CD4-positive, CD25-positive, alpha-beta regulatory T cell (primary cell): ENCODE results near the gene PRICKLE4. TPM values are rescaled to one million over a fixed set of nuclear protein-coding genes. Genes with fewer than 3 reads are reported as not detected.

Experiments used
- ATAC-seq, 2 donors: fragments of 150-1000 bp; cut with Tn5 transposase; one replicate each; pipeline ENCODE4 v1.10.0; 2021; ENCODE audit warnings: low read depth in 2 of 2, moderate number of reproducible peaks in 2 of 2, moderate library complexity in 1 of 2
- DNase-seq, 3 donors: peaks; one replicate each; pipeline versions ENCODE4 v3.0.0 to v3.0.0-alpha.2; 2012 to 2022; ENCODE audit warnings: mixed read lengths in 1 of 3
- H3K27ac ChIP-seq: one replicate; pipeline ENCODE4 v1.7.0; 2013; ENCODE audit warnings: mild to moderate bottlenecking, low read length; ENCODE audit not compliant: insufficient read depth, poor library complexity, severe bottlenecking
- H3K27me3 ChIP-seq: one replicate; pipeline ENCODE4 v1.7.0; 2013; ENCODE audit warnings: low read length; ENCODE audit not compliant: control insufficient read depth, insufficient read depth
- H3K36me3 ChIP-seq: one replicate; pipeline ENCODE4 v1.7.0; 2013; ENCODE audit warnings: mild to moderate bottlenecking, low read length, moderate library complexity; ENCODE audit not compliant: control insufficient read depth, insufficient read depth
- H3K4me1 ChIP-seq: 2 replicates; pipeline ENCODE4 v1.7.0; 2013; ENCODE audit warnings: mild to moderate bottlenecking, low read length; ENCODE audit not compliant: insufficient read depth, control insufficient read depth, poor library complexity, severe bottlenecking
- H3K4me3 ChIP-seq: one replicate; pipeline ENCODE4 v1.7.0; 2013; ENCODE audit warnings: low read depth, mild to moderate bottlenecking, low read length, moderate library complexity
- H3K9me3 ChIP-seq, 2 experiments: 1 replicate in 1 of 2; 2 replicates in 1 of 2; pipeline ENCODE4 v1.7.0; 2013; ENCODE audit warnings: low read length in 2 of 2, mild to moderate bottlenecking in 1 of 2, moderate library complexity in 1 of 2; ENCODE audit not compliant: control insufficient read depth in 2 of 2
- H3K27ac Mint-ChIP-seq, 3 donors: one replicate each; pipeline ENCODE4 v1.8.0; 2020 to 2022; ENCODE audit warnings: mild to moderate bottlenecking in 3 of 3, mixed read lengths in 3 of 3, moderate library complexity in 2 of 3
- H3K27me3 Mint-ChIP-seq: one replicate; pipeline ENCODE4 v1.8.0; 2022; ENCODE audit warnings: mild to moderate bottlenecking, mixed read lengths
- H3K36me3 Mint-ChIP-seq: one replicate; pipeline ENCODE4 v1.8.0; 2020; ENCODE audit warnings: mixed read lengths
- H3K4me1 Mint-ChIP-seq, 4 donors: one replicate each; pipeline ENCODE4 v1.8.0; 2020 to 2022; ENCODE audit warnings: mixed read lengths in 4 of 4, mild to moderate bottlenecking in 1 of 4
- H3K4me3 Mint-ChIP-seq, 4 donors: one replicate each; pipeline ENCODE4 v1.8.0; 2020 to 2022; ENCODE audit warnings: mild to moderate bottlenecking in 4 of 4, mixed read lengths in 4 of 4, moderate library complexity in 3 of 4
- H3K9me3 Mint-ChIP-seq, 7 donors: one replicate each; pipeline ENCODE4 v1.8.0; 2020 to 2022; ENCODE audit warnings: mixed read lengths in 7 of 7, mild to moderate bottlenecking in 3 of 7, moderate library complexity in 2 of 7
- polyA plus RNA-seq, 4 donors: library from polyadenylated mRNA; unstranded; fragments of 300-500 nt; fragmentation: Illumina TruSeq; gene quantifications; one replicate each; pipeline ENCODE4 v1.2.3, GENCODE V29; 2021
- total RNA-seq: library from RNA; stranded (reverse); gene quantifications from one replicate; pipeline ENCODE4 v1.2.3, GENCODE V29; 2022

The PRICKLE4 gene, protein sequence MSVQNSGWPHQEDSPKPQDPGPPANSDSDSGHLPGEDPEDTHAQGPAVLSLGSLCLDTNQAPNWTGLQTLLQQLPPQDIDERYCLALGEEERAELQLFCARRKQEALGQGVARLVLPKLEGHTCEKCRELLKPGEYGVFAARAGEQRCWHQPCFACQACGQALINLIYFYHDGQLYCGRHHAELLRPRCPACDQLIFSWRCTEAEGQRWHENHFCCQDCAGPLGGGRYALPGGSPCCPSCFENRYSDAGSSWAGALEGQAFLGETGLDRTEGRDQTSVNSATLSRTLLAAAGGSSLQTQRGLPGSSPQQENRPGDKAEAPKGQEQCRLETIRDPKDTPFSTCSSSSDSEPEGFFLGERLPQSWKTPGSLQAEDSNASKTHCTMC
- total RNA-seq (not detected), polyA plus RNA-seq (not detected)

GRCh38 chr6:41780551-41781365, at the start of gene PRICKLE4:
Gene PRICKLE4 (plus strand): TSS chr6:41780782. CDS start chr6:41783474, 2,692 bp downstream.
- H3K27ac Mint-ChIP-seq = peak within 1 kb of the TSS in 2 of 3 donors; percentile 9 to 89
- peaks cover 19% of the 10 kb centered on the region for H3K27me3 Mint-ChIP-seq
- H3K27me3 ChIP-seq = peaks cover 2% of the 10 kb centered on the region
- ATAC-seq (no peak), DNase-seq (no peak)
- peak within 1 kb of the TSS; percentile 85 to 95 (median 94) for H3K4me3 Mint-ChIP-seq
- H3K4me3 ChIP-seq = peak within 1 kb of the TSS; percentile 41
- H3K9me3 Mint-ChIP-seq = no peaks in the 10 kb centered on the region
- H3K36me3 ChIP-seq = no peaks in the 10 kb centered on the region
- H3K4me1 Mint-ChIP-seq = peaks cover 7 to 23% (median 16%) of the 10 kb centered on the region in 4 donors
- H3K9me3 ChIP-seq = no peaks in the 10 kb centered on the region
- no peak within 1 kb of the TSS for H3K27ac ChIP-seq
- peaks cover 16% of the 10 kb centered on the region for H3K4me1 ChIP-seq
- peaks cover 4% of the 10 kb centered on the region for H3K36me3 Mint-ChIP-seq

DNA sequence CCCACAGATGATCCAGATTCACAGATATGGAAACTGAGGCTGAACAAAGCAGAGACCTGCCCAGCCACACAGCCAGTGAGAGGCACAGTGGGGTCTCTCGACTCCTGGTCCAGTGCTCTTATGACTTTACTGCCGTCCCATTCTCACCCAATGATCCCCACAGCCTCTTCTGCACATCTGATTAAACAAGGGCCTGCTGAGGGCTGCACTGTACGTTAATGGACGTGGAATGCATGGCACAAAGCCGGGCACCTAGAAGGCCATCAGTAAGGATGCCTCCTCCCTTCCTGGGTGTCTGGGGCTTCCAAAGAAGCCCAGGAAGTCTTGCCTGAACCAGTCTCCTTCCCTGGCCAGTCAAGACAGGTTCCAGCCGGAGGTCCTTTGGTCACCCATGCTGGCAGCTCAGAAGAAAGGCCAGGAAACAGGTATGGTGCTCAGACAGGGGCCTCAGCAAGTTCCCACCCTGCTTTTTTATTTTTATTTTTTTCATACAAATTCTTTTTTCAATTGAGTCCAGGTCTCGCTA, 49.0 kb upstream of the PRICKLE4 start:
- DNase-seq (no peak), ATAC-seq (no peak)
- peak overlapping the region in 1 of 3 donors; percentile 42 for H3K27ac Mint-ChIP-seq
- Histone ChIP-seq H3K4me1 (peaks cover 47% of the 10 kb centered on the region), H3K36me3 (peaks cover 2% of the 10 kb centered on the region), H3K27me3 (no peaks in the 10 kb centered on the region), H3K27ac (peak overlapping the region; percentile 19), H3K4me3 (no peak overlapping the region), H3K9me3 (no peaks in the 10 kb centered on the region)
- peak overlapping the region in 1 of 4 donors; percentile 52 for H3K4me3 Mint-ChIP-seq
- H3K36me3 Mint-ChIP-seq = no peaks in the 10 kb centered on the region
- H3K9me3 Mint-ChIP-seq = no peaks in the 10 kb centered on the region
- H3K27me3 Mint-ChIP-seq = no peaks in the 10 kb centered on the region
- H3K4me1 Mint-ChIP-seq = peaks cover 0 to 70% (median 23%) of the 10 kb centered on the region in 4 donors

GRCh38 chr6:41732149-41732548, 48.4 kb upstream of the PRICKLE4 start:
- peak overlapping the region in 3 of 4 donors; percentile 78 to 87 (median 84) for H3K4me3 Mint-ChIP-seq
- no peak for ATAC-seq

DNA sequence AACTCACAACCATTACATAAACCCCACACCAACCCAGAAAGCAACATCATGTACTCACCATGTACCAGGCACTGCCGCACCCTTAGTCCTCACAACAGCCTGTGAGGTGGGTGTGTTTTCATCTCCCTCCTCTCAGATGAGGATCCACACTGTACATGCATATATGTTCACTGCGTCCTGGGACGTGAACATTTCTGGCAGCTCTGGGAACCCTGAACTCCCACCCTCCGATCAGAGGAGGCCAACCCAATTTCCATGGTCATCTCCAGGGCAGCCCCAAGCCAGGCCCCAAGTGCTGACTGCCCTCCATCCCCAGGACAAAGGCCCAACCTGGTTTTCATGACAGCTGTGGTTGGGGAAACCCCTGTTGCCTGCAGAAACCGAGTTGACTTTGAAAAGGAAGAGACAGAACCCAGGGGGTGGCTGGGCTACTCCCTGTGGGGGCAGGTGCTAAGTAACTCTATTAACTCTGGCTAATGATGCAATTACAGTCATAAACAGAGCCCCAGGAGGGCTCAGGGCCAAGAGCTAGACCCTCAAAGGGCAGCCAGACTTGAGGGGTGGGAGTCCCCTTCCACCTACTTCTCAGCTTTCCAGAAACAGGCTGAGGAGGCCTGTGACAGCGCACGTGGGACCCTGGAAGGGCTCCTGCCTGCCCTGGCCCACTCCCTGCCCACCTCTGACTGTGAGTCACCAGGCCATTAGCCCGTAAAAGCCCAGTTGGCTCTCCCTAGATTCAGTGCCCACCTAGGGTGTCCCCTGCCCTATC, 47.8 kb upstream of the PRICKLE4 start:
- peaks cover 38% of the 10 kb centered on the region for H3K4me1 ChIP-seq
- peak overlapping the region; percentile 68 to 91 (median 79) for H3K27ac Mint-ChIP-seq
- H3K4me3 Mint-ChIP-seq = peak overlapping the region; percentile 78 to 87 (median 84)
- peak; percentile 59 to 79 (median 73) for DNase-seq
- H3K27me3 ChIP-seq = no peaks in the 10 kb centered on the region
- ATAC-seq = peak; percentile 22 to 35
- no peaks in the 10 kb centered on the region for H3K27me3 Mint-ChIP-seq
- H3K36me3 ChIP-seq = peaks cover 2% of the 10 kb centered on the region
- H3K4me3 ChIP-seq = peak overlapping the region; percentile 34
- H3K36me3 Mint-ChIP-seq = no peaks in the 10 kb centered on the region
- H3K9me3 ChIP-seq = no peaks in the 10 kb centered on the region
- H3K27ac ChIP-seq = peak overlapping the region; percentile 86
- peaks cover 0 to 60% (median 23%) of the 10 kb centered on the region in 4 donors for H3K4me1 Mint-ChIP-seq
- no peaks in the 10 kb centered on the region for H3K9me3 Mint-ChIP-seq

More at GRCh38 chr6:41732149-41732548, 48.4 kb upstream of the PRICKLE4 start:
- DNase-seq = no peak
- Mint-ChIP-seq H3K27me3 (no peaks in the 10 kb centered on the region), H3K4me1 (peaks cover 0 to 65% (median 23%) of the 10 kb centered on the region in 4 donors), H3K27ac (peak overlapping the region; percentile 68 to 91 (median 79)), H3K9me3 (no peaks in the 10 kb centered on the region), H3K36me3 (no peaks in the 10 kb centered on the region)
- Histone ChIP-seq H3K9me3 (no peaks in the 10 kb centered on the region), H3K4me1 (peaks cover 42% of the 10 kb centered on the region), H3K4me3 (peak overlapping the region; percentile 34), H3K36me3 (peaks cover 2% of the 10 kb centered on the region), H3K27me3 (no peaks in the 10 kb centered on the region), H3K27ac (peak overlapping the region; percentile 86)

DNA sequence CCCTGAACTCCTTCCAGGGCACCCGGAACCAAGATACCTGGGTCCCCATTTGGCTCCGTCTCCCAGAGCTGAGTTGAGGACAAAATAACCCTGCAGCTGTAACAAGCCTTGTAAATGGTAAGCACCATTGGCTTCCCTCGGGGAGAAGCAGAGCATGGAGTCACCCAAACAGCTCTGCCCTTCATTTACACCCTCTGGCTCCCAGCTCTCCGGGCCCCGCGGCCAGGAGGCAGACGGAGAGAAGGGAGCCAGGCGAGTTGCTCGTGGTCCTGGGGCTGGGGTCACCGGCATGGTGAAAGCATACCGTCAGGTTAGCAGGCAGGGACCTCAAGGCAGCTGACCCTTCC, 47.2 kb upstream of the PRICKLE4 start:
- H3K36me3 ChIP-seq = peaks cover 2% of the 10 kb centered on the region
- peak overlapping the region; percentile 34 for H3K4me3 ChIP-seq
- Mint-ChIP-seq H3K9me3 (no peaks in the 10 kb centered on the region), H3K27me3 (no peaks in the 10 kb centered on the region), H3K4me1 (peaks cover 0 to 60% (median 23%) of the 10 kb centered on the region in 4 donors), H3K36me3 (no peaks in the 10 kb centered on the region), H3K27ac (peak overlapping the region; percentile 68 to 91 (median 79)), H3K4me3 (peak overlapping the region; percentile 78 to 87 (median 84))
- ATAC-seq (no peak), DNase-seq (peak in 2 of 3 donors; percentile 4 to 6)
- peak overlapping the region; percentile 86 for H3K27ac ChIP-seq
- no peaks in the 10 kb centered on the region for H3K9me3 ChIP-seq
- peaks cover 38% of the 10 kb centered on the region for H3K4me1 ChIP-seq
- no peaks in the 10 kb centered on the region for H3K27me3 ChIP-seq

- H3K4me3 ChIP-seq = peak overlapping the region; percentile 34
- peak overlapping the region; percentile 86 for H3K27ac ChIP-seq
- ATAC-seq = peak; percentile 55 to 63
- H3K4me3 Mint-ChIP-seq = peak overlapping the region; percentile 78 to 87 (median 84)
- H3K9me3 Mint-ChIP-seq = no peaks in the 10 kb centered on the region
- peak overlapping the region; percentile 48 to 79 (median 68) for H3K27ac Mint-ChIP-seq
- peaks cover 38% of the 10 kb centered on the region for H3K4me1 ChIP-seq
- H3K27me3 ChIP-seq = no peaks in the 10 kb centered on the region
- peaks cover 2% of the 10 kb centered on the region for H3K36me3 ChIP-seq
- peaks cover 0 to 53% (median 23%) of the 10 kb centered on the region in 4 donors for H3K4me1 Mint-ChIP-seq
- no peaks in the 10 kb centered on the region for H3K36me3 Mint-ChIP-seq
- H3K9me3 ChIP-seq = no peaks in the 10 kb centered on the region
- DNase-seq = peak; percentile 68 to 83 (median 72)
- H3K27me3 Mint-ChIP-seq = no peaks in the 10 kb centered on the region
These were observed 46.6 kb upstream of the PRICKLE4 start for GRCh38 chr6:41733707-41734665.
